Gastroesophageal sphincter (tissue), 4 donors: ENCODE measurements around the gene PRSS21. TPM values are rescaled to one million over a fixed set of nuclear protein-coding genes. Genes with fewer than 3 reads are reported as not detected.

ENCODE experiments used
- ATAC-seq: fragments of 150-250 bp; one replicate; pipeline ENCODE4 v1.9.1; 2016; ENCODE audit warnings: mild to moderate bottlenecking, moderate library complexity
- H3K27ac ChIP-seq, 4 donors: fragments of 200-600 bp; sonication (generic) in 3 of 4; 1 replicate in 3 of 4; 2 replicates in 1 of 4; pipeline ENCODE4 v1.5.1; 2016 to 2019
- H3K27me3 ChIP-seq: fragments of 200-600 bp; sonication (generic); one replicate; pipeline ENCODE4 v1.5.1; 2019
- H3K36me3 ChIP-seq, 2 donors: fragments of 200-600 bp; sonication (generic); one replicate each; pipeline ENCODE4 v1.5.1; 2019; ENCODE audit warnings: control low read depth in 1 of 2
- H3K4me1 ChIP-seq, 3 donors: fragments of 200-600 bp; sonication (generic); 1 replicate in 2 of 3; 2 replicates in 1 of 3; pipeline ENCODE4 v1.5.1; 2016 to 2019; ENCODE audit warnings: control low read depth in 2 of 3
- H3K4me3 ChIP-seq, 2 donors: fragments of 200-600 bp; sonication (generic); one replicate each; pipeline ENCODE4 v1.5.1; 2019; ENCODE audit warnings: mild to moderate bottlenecking in 1 of 2, moderate library complexity in 1 of 2
- H3K9me3 ChIP-seq, 3 donors: fragments of 200-600 bp; sonication (generic); one replicate each; pipeline ENCODE4 v1.5.1; 2017 to 2019; ENCODE audit warnings: control low read depth in 2 of 3
- CTCF ChIP-seq, 4 experiments: fragments of 200-600 bp in 2 of 4; fragments of 450-650 bp in 2 of 4; sonication (generic) in 1 of 4; IDR thresholded peaks; one replicate each; pipeline ENCODE4 v1.5.1; 2017 to 2019; ENCODE audit warnings: antibody characterized with exemption in 4 of 4, mild to moderate bottlenecking in 2 of 4, moderate library complexity in 2 of 4
- EP300 ChIP-seq: sonication (generic); formaldehyde crosslinking; IDR thresholded peaks from one replicate; pipeline ENCODE4 v1.6.1; 2017; ENCODE audit warnings: antibody characterized with exemption, mild to moderate bottlenecking
- POLR2A ChIP-seq, 2 donors: fragments of 450-650 bp; IDR thresholded peaks; one replicate each; pipeline ENCODE4 v1.6.1; 2017; ENCODE audit warnings: antibody characterized with exemption in 2 of 2, mild to moderate bottlenecking in 2 of 2, moderate library complexity in 1 of 2
- POLR2AphosphoS5 ChIP-seq: sonication (generic); formaldehyde crosslinking; IDR thresholded peaks from one replicate; pipeline ENCODE4 v1.6.1; 2017; ENCODE audit warnings: antibody characterized with exemption
- WGBS, 2 donors: methylation state at CpG; one replicate each; pipeline ENCODE4 v1.1.5; 2018; ENCODE audit warnings: low coverage in 1 of 2; 5-methylcytosine and 5-hydroxymethylcytosine counted together
- total RNA-seq, 4 donors: library from RNA; depleted of rRNA; stranded (reverse); fragments of >200 nt; gene quantifications; one replicate each; pipeline ENCODE4 v1.1.0, GENCODE V29; 2016

PRSS21 gene
- total RNA-seq, 4 donors from 2014 or later: not detected

DNA sequence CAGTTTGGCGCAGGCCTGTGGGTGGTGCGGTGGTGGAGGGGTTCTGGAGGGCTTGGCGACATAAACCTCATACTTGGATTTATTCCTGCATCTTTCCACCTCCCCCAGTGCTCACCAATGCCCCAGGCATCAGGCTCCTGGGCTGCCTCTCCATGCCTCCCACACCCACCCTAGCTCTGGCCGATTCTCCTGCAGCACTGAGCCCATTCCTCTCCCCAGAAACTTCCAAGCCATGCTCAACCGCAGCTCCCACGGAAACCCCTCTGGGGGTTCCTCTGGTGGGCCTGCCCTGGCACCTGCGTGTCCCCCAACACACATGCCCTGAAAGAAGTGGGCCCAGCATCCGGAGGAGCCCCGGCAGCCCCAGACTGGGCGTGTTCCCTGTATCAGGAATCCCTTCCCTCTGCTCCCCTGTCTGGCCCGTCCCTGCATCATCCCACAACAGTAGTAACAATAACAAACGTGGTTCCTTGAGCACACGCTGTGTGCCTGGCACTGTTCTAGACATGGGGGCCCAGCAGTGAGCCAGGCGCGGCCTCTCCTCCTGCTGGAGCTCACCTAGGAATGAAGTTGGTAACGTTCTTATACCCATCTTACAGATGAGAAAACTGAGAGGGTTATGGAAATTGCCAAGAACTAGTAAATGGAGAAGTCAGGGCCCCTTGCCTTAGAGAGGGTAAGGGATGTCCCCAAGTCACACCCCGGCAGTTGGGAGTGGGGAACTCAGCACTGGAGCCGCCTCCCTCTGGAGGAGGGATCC lies 2.3 kb downstream of the PRSS21 start:
- Histone ChIP-seq H3K27me3 (peaks cover 70% of the 10 kb centered on the region), H3K27ac (no peak overlapping the region)

GRCh38 chr16:2819939-2820835 lies 3.1 kb downstream of the PRSS21 start:
- no peaks in the 10 kb centered on the region for H3K9me3 ChIP-seq
- no peak overlapping the region for H3K4me3 ChIP-seq
- ATAC-seq: no peak
- WGBS, 2 donors: 49 to 83% methylated on average over 1 to 3 of the region's 17 CpGs
- no peaks in the 10 kb centered on the region for H3K36me3 ChIP-seq
- H3K27ac ChIP-seq: no peak overlapping the region
- H3K4me1 ChIP-seq: no peaks in the 10 kb centered on the region
- peaks cover 61% of the 10 kb centered on the region for H3K27me3 ChIP-seq
- TF ChIP-seq EP300: no peak
- no peak for TF ChIP-seq POLR2AphosphoS5
- TF ChIP-seq POLR2A (IDR thresholded peaks at IDR 0.05): no peak
- no peak for TF ChIP-seq CTCF (IDR thresholded peaks at IDR 0.05)

More for the DNA sequence above, 2.3 kb downstream of the PRSS21 start:
- no peaks in the 10 kb centered on the region for H3K4me1 ChIP-seq
- ATAC-seq: no peak
- 52 to 64% methylated on average over 3 to 7 of the region's 18 CpGs for WGBS, 2 donors
- H3K9me3 ChIP-seq: no peaks in the 10 kb centered on the region
- no peak overlapping the region for H3K4me3 ChIP-seq
- no peak for TF ChIP-seq EP300
- TF ChIP-seq POLR2A (IDR thresholded peaks at IDR 0.05): no peak
- no peak for TF ChIP-seq CTCF (IDR thresholded peaks at IDR 0.05)
- no peak for TF ChIP-seq POLR2AphosphoS5
- no peaks in the 10 kb centered on the region for H3K36me3 ChIP-seq

DNA sequence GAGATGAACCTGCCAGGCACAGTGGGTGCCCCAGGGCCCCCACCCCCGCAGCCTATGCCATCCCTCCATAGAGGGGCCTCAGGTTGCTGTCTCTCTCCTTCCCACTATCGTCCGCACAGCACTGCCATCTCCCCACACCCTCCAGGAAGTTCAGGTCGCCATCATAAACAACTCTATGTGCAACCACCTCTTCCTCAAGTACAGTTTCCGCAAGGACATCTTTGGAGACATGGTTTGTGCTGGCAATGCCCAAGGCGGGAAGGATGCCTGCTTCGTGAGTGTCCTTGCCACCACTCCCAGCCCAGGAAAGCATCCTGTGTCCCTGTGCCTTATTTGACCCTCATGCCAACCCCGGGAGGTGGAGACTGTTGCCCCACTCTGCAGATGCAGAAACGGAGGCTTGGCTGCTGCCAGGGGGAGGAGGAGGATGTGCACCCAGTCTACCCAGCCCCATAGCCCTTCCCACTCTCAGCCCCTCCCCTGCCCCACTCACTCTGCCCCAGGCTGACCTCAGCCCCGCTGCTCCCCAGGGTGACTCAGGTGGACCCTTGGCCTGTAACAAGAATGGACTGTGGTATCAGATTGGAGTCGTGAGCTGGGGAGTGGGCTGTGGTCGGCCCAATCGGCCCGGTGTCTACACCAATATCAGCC lies 3.9 kb downstream of the PRSS21 start:
- ATAC-seq: no peak
- Histone ChIP-seq H3K27me3 (peaks cover 56% of the 10 kb centered on the region), H3K27ac (no peak overlapping the region), H3K4me3 (no peak overlapping the region), H3K9me3 (no peaks in the 10 kb centered on the region), H3K36me3 (no peaks in the 10 kb centered on the region), H3K4me1 (no peaks in the 10 kb centered on the region)
- 69 to 71% methylated on average over 4 to 7 of the region's 14 CpGs for WGBS, 2 donors
- TF ChIP-seq CTCF (IDR thresholded peaks at IDR 0.05) (no peak), POLR2AphosphoS5 (no peak)

GRCh38 chr16:2821487-2822157 lies 4.6 kb downstream of the PRSS21 start:
- Histone ChIP-seq H3K27me3 (peaks cover 53% of the 10 kb centered on the region), H3K4me3 (no peak overlapping the region), H3K4me1 (no peaks in the 10 kb centered on the region), H3K36me3 (no peaks in the 10 kb centered on the region), H3K27ac (no peak overlapping the region), H3K9me3 (no peaks in the 10 kb centered on the region)
- WGBS, 2 donors: 49 to 84% methylated on average over 2 to 6 of the region's 9 CpGs
- TF ChIP-seq POLR2AphosphoS5 (no peak), POLR2A (IDR thresholded peaks at IDR 0.05) (no peak), EP300 (no peak), CTCF (IDR thresholded peaks at IDR 0.05) (no peak)
- no peak for ATAC-seq
